ES-I3 (cell line): ENCODE measurements around the gene LY6G5C.
A peak's percentile ranks its signal among the peaks of the same experiment; 100 is the strongest.

Experiments used
- H3K36me3 ChIP-seq: 2 replicates; pipeline ENCODE4 v1.6.1; 2013; ENCODE audit warnings: mild to moderate bottlenecking, low read length, control low read depth, moderate library complexity; ENCODE audit not compliant: insufficient read depth
- H3K4me1 ChIP-seq: 2 replicates; pipeline ENCODE4 v1.6.1; 2013; ENCODE audit warnings: mild to moderate bottlenecking, control low read depth, low read length; ENCODE audit not compliant: insufficient read depth
- H3K9ac ChIP-seq: 2 replicates; pipeline ENCODE4 v1.6.1; 2013; ENCODE audit warnings: low read depth, mild to moderate bottlenecking, low read length, moderate library complexity
- H3K9me3 ChIP-seq: 2 replicates; pipeline ENCODE4 v1.6.1; 2013; ENCODE audit warnings: mild to moderate bottlenecking, low read length, moderate library complexity; ENCODE audit not compliant: control insufficient read depth, insufficient read depth

The LY6G5C gene, protein sequence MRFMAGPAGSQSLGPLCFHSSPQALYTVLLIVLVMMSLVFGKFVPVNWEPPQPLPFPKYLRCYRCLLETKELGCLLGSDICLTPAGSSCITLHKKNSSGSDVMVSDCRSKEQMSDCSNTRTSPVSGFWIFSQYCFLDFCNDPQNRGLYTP

DNA sequence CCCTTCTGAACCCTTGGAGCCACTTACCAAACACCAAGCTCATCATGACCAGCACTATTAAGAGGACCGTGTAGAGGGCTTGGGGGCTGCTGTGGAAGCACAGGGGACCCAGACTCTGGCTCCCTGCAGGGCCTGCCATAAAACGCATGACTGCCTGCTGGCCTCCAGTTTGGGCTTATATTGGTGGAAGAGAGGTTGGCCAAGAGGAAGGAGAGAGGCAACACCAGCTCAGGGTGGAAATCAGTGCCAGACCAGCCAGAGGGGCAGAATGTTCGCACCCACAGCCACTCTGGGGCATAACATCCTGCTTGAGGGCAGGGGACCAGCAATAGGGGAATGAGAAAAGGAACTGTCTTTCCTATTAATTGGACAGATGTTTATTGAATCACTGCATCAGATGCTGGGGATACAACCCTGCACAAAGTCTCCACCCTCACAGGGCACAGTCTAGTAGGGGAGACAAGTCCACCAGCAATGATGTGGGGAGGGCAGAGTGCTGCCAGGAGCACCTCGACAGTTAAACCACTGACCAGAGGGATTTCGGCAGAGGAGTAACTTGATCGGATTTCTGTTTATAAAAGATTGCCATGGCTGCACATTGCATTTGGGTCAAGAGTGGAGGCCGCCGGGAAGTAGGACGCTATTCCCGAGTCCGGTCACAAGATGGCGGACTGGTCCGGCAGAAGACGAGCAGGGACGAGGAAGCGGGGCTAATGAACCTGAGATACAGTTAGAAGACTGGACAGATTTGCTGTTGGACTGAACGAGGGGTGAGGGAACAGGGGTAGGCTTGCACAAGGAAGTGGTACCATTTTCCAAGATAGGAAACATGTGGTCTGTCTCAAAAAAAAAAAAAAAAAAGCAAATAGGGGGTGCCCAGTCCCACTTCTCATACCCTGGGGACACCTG lies at the start of gene LY6G5C:
LY6G5C (minus strand) TSS at position 842 of the 909 bp plus-strand sequence; CDS start at position 148, 694 bp downstream.
- H3K9ac ChIP-seq = peak within 1 kb of the TSS; percentile 52
- no peaks in the 10 kb centered on the region for H3K4me1 ChIP-seq
- H3K36me3 ChIP-seq = no peaks in the 10 kb centered on the region
- H3K9me3 ChIP-seq = no peaks in the 10 kb centered on the region

DNA sequence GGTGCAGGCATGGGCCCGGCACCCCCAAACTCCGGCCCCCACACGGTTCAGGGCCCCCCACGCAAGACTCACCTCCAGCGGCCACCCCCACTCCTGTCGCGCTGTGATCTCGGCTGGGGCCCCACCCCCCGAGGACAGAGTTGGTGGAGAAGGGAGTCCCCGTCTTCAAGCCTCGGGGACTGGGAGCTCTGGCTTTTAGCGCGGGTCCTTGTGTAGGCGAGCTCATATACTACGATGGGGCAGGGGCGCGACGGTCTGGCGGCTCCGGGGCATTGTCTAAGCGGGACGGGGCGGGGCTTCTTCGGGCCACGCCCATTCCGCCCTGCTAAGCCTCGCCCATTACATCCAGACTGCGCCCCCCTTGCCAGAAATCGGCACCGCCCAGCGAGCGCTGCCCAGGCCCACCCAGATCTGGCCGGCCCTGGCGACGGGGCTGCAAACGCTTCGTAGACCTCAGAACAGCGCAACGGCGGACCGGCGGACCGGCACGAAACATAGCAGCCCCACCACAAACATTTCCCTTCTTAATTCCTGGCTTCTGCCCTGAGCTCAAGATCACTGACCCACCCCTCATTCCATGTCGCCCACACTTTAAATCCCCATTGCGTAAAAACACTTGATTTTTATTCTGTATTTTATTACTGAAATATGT lies 49.2 kb upstream of the LY6G5C start:
- Histone ChIP-seq H3K4me1 (peaks cover 8% of the 10 kb centered on the region), H3K9me3 (no peaks in the 10 kb centered on the region), H3K9ac (peak overlapping the region; percentile 85), H3K36me3 (peaks cover 21% of the 10 kb centered on the region)

DNA sequence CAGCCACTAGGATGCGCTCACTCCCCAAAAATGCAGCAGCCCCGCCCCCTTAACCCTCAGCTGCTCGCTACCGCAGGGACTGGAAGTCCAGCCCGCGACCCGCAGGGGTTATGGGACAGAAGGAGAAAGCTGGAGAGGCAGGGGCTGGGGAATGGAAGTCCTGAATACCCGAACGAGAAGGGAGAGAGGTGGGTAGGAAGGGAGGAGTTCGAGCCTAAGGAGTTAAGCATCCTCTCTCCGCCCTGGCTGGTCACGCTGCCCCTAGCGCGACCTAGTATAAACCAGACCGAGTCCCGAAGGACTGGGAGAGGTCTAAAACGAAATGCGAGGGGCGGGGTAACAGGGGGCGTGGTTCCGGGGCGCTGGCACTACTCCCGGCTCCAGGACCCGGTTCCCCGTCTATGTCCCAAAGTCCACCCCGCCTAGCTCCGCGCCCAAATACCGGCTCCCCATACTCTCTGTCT lies 48.7 kb upstream of the LY6G5C start:
- Histone ChIP-seq H3K9me3 (no peaks in the 10 kb centered on the region), H3K4me1 (peaks cover 8% of the 10 kb centered on the region), H3K36me3 (peaks cover 21% of the 10 kb centered on the region), H3K9ac (peak overlapping the region; percentile 85)

DNA sequence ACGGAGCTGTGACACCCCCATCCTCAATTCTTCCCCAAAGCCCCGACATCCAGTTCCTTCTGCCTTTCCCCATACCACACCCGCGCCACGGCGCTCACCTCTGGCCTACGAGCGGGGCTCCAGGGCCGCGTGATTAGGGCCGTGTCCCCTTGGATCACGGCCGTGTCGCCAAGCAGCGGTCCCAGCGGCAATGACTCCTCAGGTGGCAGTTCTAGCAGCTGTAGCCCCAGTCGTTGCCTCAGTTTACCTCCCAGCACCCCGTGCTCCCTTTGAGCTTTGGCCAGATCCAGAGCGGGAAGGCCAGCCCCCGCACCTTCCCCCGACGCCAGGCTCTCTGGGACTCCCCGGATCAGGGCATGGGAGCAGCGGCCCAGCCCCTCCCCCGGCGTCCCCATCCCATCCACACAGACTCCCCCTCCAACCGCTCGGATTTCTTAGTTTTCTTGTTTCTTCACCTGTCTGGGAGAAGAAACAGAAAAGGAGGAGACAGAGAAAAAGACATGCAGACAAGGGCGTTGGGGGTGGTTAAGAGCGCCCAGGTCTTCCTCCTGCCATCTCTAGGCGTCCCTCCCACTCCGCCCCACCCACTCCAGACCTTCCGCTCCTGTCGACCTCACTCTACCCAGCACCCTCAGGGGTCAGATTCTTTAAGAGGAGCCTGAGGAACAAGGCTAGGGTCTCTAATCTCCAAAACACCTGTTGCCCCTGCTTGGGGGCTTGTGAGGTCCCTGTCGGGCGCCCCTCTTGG lies 48.1 kb upstream of the LY6G5C start, which contains the start of gene DDAH2:
DDAH2 (minus strand) TSS at position 533 of the 748 bp plus-strand sequence; CDS start at position 395, 138 bp downstream.
- Histone ChIP-seq H3K9me3 (no peaks in the 10 kb centered on the region), H3K4me1 (peaks cover 2% of the 10 kb centered on the region), H3K9ac (peak within 1 kb of the TSS; percentile 85), H3K36me3 (peaks cover 19% of the 10 kb centered on the region)

DNA sequence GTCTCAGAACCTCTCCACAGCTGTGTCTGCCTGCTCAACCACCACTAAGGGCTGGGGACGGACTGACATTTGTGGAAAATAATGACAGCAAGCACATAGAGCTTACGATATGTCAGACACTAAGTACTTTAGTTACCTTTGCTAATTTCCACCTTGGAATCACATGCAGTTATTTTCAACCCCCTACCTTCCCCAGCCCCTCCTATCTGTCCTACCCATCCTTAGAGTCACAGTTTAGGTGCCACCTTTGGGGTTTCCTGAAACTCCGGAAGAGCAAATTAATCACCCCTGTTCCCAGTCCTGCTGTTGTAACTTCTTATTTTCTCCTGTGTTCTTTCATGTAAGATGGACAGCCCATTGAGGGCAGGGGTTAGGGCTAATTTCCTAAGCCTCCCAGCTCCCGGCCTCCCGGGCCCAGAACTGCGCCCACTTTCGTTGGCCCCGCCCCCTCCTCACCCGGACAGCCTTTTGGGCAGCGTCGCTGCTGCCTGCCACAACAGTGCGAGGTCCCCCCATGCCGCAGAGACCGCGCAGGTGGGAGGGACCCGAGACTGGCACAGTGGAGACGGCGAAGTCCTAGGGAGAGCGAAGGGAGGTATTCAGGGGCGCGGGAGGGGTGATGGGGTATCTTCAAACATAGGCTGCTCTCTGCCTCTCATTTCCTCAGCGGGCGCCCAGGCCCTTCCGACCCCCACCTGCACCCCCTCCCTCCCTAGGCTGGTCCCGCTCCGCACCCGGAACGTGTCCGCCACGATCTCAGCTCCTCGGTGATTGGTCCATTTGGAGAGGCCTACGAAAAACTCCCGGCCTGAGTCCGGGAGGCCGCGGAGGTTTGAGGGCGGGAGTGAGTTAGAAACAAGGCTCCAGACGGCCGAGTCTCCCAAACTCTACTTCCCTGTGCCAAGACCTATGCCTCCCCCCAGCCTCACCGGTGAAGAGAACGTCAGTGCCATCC lies 47.1 kb upstream of the LY6G5C start:
- Histone ChIP-seq H3K36me3 (peaks cover 10% of the 10 kb centered on the region), H3K9me3 (no peaks in the 10 kb centered on the region), H3K4me1 (no peaks in the 10 kb centered on the region; the same call in 1 of the 2 replicates), H3K9ac (peak overlapping the region; percentile 85)

DNA sequence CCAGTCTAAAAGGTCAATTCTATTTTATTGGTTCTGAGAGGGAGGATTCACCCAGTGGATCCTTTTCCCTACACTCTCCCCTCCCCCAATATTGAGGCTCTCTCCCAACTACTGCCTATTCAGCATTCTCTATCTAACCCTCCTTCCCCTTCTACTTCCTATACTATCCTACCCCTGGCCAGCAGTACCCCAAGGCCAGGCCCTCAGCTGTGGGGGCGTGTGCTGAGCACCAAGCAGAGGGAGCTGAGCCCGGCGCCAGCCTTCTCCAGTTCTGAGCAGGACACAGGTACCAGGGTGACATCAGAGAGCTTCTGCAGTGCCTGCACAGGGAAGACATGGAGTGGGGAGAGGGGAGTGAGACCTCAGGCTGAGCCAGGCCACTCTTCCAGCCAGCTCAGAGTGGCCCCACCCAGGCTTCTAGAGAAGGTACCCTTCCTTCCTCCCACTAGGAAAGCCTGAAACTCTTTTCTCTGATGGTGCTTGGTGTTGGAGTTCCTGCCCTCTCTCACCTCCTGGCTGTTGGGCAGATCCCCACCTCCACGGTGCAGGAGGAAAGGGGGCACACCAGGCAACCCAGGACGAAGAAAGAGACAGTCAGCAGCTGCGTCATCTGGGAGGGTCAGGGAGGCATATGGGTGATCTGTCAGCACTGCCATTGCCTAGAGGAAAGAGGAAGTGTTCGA lies 46.3 kb upstream of the LY6G5C start:
- H3K36me3 ChIP-seq = peaks cover 8% of the 10 kb centered on the region
- no peak overlapping the region for H3K9ac ChIP-seq
- H3K9me3 ChIP-seq = no peaks in the 10 kb centered on the region
- H3K4me1 ChIP-seq = no peaks in the 10 kb centered on the region; the same call in 1 of the 2 replicates

DNA sequence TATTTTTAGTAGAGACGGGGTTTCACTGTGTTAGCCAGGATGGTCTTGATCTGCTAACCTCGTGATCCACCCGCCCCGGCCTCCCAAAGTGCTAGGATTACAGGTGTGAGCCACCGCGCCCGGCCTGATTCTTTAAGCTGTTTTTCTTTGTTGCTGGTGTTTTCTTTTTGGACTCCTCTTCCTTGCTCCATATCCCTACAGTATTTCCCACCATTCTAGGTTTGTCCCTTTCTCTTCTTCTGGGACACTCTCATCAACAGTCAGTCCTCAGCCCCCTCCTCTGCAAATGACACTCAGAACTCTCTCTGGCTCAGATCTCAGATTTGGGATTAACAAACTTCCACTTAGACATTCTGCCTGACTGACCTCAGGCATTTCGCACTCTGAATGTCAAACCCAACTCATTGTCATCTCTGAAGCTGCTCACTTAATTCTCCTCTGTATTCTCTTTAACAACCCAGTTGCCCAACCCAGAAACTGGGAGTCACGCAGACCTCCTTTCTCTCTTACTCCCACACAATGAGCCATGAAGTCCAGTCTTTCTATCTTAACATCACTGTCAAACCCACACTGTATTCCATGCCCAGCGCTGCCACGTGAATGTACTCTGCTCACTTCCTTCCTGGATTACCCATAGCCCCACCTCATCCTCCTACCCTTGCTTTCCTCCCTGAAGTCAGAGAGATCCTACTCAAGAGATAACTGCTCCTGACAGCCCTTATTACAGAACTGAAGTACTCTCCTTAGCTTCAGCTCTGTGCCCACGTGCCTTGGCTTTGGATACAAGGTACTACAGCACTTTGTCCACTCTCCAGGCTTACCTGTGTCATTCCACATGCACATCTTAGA lies 44.9 kb upstream of the LY6G5C start:
- H3K36me3 ChIP-seq = no peaks in the 10 kb centered on the region
- H3K9ac ChIP-seq = no peak overlapping the region

DNA sequence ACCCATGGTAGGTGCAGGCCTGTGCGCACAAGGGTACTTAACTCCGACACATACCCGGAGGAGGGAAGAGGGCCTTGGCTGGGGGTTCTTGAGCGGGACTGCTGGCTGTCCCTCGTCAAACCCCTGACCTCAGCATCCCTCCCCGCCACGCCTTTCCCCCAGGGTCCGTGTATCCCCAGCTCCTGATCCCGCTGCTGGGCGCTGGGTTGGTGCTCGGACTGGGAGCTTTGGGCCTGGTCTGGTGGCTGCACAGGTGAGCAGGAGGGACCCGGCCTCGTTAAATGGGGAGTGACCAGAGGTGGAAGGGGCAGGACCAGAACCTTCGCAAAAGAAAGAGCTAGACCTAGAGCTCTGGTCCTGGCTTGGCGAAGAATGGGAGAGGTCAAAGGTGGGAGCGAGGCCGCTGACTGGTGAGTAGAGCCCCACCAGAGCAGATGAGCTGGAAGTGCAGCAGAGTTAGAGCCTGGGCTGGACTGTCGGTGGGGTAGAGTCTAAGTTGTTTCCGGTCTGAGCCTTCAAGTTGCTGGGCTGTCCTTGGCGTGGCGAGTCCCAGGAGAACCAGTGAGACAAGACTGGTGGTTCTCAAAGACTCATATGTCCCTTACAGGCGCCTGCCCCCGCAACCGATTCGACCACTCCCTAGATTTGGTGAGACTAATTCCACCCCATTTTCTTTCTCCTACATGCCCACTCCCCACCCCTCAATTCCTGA lies 43.3 kb upstream of the LY6G5C start:
- no peak overlapping the region for H3K9ac ChIP-seq
- no peaks in the 10 kb centered on the region for H3K9me3 ChIP-seq
- no peaks in the 10 kb centered on the region for H3K4me1 ChIP-seq
- H3K36me3 ChIP-seq = no peaks in the 10 kb centered on the region

More for the DNA sequence above, 44.9 kb upstream of the LY6G5C start:
- H3K4me1 ChIP-seq = no peaks in the 10 kb centered on the region; the same call in 1 of the 2 replicates
- H3K9me3 ChIP-seq = no peaks in the 10 kb centered on the region

DNA sequence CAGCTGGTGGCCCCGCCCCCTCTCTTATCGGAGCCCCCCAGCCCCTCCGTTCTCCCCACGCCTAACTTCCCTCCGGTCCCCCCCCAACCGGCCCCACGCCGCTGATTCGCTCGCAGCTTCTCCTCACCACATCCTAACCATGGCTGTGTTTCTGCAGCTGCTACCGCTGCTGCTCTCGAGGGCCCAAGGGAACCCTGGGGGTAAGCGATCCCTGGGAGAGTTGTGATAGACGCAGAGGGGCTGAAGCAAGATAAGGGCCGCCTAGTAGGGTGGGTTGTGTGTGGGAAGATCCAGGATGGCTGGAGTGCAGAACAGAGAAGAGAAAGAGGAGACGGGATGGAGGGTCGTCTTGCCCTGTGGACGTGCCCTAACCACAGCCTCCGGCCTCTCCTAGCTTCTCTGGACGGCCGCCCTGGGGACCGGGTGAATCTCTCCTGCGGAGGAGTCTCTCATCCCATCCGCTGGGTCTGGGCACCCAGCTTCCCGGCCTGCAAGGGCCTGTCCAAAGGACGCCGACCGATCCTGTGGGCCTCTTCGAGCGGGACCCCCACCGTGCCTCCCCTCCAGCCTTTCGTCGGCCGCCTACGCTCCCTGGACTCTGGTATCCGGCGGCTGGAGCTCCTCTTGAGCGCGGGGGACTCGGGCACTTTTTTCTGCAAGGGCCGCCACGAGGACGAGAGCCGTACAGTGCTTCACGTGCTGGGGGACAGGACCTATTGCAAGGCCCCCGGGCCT lies 42.5 kb upstream of the LY6G5C start, which contains the start of gene MPIG6B:
MPIG6B (plus strand) TSS at position 129 of the 735 bp plus-strand sequence; CDS start at position 140, 11 bp downstream.
- Histone ChIP-seq H3K9me3 (no peaks in the 10 kb centered on the region), H3K36me3 (no peaks in the 10 kb centered on the region), H3K9ac (no peak within 1 kb of the TSS), H3K4me1 (0 out of 2 replicates have a peak, but pooled peaks cover 3% of the 10 kb centered on the region)

DNA sequence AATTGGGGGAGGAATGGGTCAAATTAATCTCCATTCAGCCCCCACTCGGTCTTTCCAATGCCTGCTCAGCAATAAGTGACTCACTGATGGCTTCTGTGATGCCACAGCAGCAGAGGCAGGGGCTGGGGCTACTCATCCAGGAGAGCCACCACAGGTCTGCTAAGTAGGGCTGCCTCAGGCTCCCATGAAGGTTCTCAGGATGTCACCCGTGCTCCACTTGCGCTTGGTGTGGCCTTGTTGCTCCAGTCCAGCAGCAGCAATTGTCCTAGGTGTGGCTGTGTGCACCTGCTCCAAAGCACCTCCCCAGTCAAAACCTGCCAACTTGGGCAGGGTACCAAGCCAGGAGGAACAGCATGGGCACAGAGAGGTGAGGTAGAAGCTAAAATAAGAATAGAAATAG lies 41.3 kb upstream of the LY6G5C start:
- H3K36me3 ChIP-seq = no peaks in the 10 kb centered on the region
- H3K9me3 ChIP-seq = no peaks in the 10 kb centered on the region
- no peak overlapping the region for H3K9ac ChIP-seq
- H3K4me1 ChIP-seq = peaks cover 3% of the 10 kb centered on the region; the same call in 1 of the 2 replicates
